GM19239 (cell line): Measurements from ENCODE around the gene MLANA.
"Not testable (repeated sequence)": the region's sequence is repeated elsewhere in the genome, so short reads cannot be mapped to it uniquely, and the experiment has no call there.

Experiments used
- DNase-seq: peaks from one replicate; pipeline ENCODE4 v3.0.0; 2011; ENCODE audit warnings: low spot score; ENCODE audit not compliant: insufficient read length
- FAIRE-seq: peaks from 2 replicates; lab custom pipeline; 2011; peaks lifted over from hg19 to GRCh38; lab: Jason Lieb, UNC

Gene MLANA

GRCh38 chr9:5868235-5868634 is 22.5 kb upstream of the MLANA start:
- no peak for FAIRE-seq
- no peak for DNase-seq

GRCh38 chr9:5869315-5870019 is 21.2 kb upstream of the MLANA start:
- DNase-seq (no peak), FAIRE-seq (no peak)

GRCh38 chr9:5870020-5870339 is 20.7 kb upstream of the MLANA start:
- no peak for DNase-seq
- no peak for FAIRE-seq

DNA sequence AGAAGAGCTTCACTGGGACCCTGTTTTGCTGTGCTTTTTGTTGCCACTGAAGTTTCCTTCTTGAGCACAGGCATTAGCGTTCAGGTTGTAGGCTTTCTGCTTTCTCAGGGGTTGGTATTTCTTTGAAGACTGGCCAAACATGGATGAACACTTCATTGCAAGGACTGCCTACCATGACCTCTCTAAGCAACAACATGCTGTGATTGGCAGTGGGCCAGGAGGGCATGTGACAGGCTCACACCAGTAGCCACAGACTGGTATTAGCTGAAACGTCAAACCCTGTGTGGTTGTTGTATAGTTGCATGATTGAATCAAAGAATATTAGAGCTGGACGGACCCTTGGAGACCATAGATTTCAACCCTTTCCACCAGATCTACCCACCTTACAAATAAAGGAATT is 20.0 kb upstream of the MLANA start:
- DNase-seq (no peak), FAIRE-seq (no peak)

GRCh38 chr9:5871785-5872184 is 18.9 kb upstream of the MLANA start:
- DNase-seq = no peak
- FAIRE-seq = no peak

DNA sequence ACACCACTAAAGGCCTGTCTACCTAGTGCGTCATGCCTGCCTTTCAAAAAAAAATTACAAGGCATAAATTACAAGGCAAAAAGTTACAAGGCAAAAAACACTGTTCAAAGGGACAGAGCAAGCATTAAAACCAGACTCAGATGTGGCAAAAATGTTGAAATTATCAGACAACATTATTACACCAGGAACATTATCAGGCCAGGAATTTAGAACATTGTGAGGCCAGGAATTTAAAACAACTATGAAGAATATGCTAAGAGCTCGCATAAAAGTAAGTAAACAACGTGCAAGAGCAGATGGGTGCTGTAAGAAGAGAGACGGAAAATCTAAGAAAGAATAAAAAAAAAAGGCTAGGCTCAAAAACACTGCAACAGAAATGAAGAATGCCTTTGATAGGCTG is 18.2 kb upstream of the MLANA start:
- DNase-seq (no peak), FAIRE-seq (no peak)

DNA sequence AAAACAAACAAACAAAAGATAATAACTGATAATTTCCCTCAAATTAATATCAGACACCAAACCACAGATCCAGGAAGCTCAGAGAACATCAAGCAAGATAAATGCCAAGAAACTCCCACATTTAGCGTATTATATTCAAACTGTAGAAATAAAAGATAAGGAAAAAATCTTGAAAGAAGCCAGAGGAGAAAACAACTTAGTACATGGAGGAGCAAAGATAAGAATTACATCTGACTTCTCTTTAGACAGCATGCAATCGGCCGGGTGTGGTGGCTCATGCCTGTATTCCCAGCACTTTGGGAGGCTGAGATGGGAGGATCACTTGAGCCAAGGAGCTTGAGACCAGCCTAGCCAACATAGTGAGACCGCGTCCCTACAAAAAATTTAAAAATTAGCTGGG is 17.2 kb upstream of the MLANA start:
- DNase-seq (no peak), FAIRE-seq (no peak)

- FAIRE-seq (no peak), DNase-seq (no peak)
Measured at GRCh38 chr9:5874048-5874447, 16.6 kb upstream of the MLANA start.

GRCh38 chr9:5876026-5876425 is 14.7 kb upstream of the MLANA start:
- peak; percentile 86 for FAIRE-seq

GRCh38 chr9:5876711-5877110 is 14.0 kb upstream of the MLANA start:
- no peak for FAIRE-seq
- no peak for DNase-seq

More at GRCh38 chr9:5876026-5876425, 14.7 kb upstream of the MLANA start:
- DNase-seq = no peak

GRCh38 chr9:5879419-5880181 is 11.1 kb upstream of the MLANA start:
- FAIRE-seq (no peak), DNase-seq (no peak)

- not testable (repeated sequence) for FAIRE-seq, DNase-seq
Measured at GRCh38 chr9:5882244-5883012, 8.3 kb upstream of the MLANA start.

DNA sequence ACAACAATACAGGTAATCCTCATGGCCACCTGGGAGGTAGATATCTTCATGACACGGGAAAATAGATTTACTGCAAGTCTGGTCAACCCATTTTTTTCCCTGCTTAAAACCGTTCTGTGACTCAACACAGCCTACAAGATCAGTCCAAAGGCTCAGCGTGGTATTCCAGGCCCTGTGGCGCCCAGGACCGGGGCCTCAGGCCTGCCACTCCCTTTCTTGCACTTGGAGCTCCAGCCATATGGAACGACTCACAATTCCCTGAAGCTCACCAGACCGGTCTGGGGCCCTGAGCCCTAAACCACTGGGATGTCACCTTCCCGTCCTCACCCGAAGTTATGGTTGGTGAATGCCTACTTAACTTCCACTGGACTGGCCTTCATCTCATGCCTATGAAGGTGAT is 6.5 kb upstream of the MLANA start:
- DNase-seq = no peak

GRCh38 chr9:5886114-5886939 is 4.4 kb upstream of the MLANA start:
- FAIRE-seq (peak; percentile 53), DNase-seq (peak; percentile 70)

More for the DNA sequence above, 6.5 kb upstream of the MLANA start:
- FAIRE-seq = no peak

DNA sequence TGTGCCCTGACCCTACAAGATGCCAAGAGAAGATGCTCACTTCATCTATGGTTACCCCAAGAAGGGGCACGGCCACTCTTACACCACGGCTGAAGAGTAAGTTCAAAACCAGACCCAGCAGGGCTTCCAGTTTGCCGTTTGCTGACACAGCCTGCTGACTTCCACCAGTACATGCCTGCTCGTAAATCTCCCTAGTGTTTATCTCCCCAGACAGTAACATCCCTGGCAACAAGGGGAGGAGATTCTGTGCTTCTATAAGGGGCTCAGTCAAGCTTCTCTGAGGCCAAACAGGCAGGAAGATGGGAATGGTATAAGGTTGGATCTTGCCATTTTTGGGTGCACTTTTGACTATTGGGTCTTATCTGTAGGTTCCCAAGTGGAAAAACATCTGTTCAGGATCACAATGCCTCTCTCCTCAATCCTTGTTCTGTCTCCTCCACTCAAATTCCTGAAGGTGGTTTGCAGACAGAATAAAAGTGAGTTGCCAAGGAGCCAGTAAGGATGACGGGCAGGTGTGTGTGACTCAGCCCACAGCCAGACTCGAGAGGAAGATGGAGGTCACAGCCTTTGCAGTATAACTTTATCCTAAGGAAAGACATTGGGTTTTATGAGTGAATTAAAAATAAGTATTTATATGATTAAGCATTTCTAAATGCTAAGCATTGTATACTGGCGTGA is 1.9 kb downstream of the MLANA start:
- no peak for FAIRE-seq
- no peak for DNase-seq

DNA sequence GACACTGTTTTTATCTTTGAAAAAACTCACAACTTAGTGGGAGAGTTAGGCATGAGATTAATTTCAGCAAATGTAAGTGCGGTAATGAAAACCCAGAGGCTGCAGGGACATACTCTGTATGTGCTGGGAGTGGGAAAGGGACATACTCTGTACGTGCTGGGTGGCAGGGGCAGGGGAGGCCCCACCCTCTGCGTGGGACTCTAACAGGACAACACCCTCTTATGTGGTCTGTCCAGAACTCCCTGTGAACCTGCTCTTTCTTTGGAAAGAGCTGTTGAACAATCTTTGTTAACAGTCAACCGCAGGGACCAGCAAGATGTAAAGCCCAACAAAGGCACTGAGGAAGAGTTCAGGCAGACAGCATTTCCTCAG is 2.4 kb downstream of the MLANA start:
- no peak for DNase-seq
- no peak for FAIRE-seq

- FAIRE-seq (no peak), DNase-seq (no peak)
Measured at GRCh38 chr9:5893591-5894236, 3.0 kb downstream of the MLANA start.

GRCh38 chr9:5894237-5894959 is 3.7 kb downstream of the MLANA start:
- FAIRE-seq = no peak
- no peak for DNase-seq

GRCh38 chr9:5895782-5896181 is 5.1 kb downstream of the MLANA start:
- no peak for FAIRE-seq
- no peak for DNase-seq
